GM19193 (cell line): Measurements from ENCODE around the gene SLC25A47.
A peak's percentile ranks its signal among the peaks of the same experiment; 100 is the strongest.

Source experiments
- POLR2A ChIP-seq: IDR thresholded peaks from 4 replicates; pipeline ENCODE4 v1.6.1; 2011; ENCODE audit not compliant: insufficient read depth, insufficient read length; ENCODE audit errors: extremely low read depth

Gene SLC25A47, protein sequence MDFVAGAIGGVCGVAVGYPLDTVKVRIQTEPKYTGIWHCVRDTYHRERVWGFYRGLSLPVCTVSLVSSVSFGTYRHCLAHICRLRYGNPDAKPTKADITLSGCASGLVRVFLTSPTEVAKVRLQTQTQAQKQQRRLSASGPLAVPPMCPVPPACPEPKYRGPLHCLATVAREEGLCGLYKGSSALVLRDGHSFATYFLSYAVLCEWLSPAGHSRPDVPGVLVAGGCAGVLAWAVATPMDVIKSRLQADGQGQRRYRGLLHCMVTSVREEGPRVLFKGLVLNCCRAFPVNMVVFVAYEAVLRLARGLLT

DNA sequence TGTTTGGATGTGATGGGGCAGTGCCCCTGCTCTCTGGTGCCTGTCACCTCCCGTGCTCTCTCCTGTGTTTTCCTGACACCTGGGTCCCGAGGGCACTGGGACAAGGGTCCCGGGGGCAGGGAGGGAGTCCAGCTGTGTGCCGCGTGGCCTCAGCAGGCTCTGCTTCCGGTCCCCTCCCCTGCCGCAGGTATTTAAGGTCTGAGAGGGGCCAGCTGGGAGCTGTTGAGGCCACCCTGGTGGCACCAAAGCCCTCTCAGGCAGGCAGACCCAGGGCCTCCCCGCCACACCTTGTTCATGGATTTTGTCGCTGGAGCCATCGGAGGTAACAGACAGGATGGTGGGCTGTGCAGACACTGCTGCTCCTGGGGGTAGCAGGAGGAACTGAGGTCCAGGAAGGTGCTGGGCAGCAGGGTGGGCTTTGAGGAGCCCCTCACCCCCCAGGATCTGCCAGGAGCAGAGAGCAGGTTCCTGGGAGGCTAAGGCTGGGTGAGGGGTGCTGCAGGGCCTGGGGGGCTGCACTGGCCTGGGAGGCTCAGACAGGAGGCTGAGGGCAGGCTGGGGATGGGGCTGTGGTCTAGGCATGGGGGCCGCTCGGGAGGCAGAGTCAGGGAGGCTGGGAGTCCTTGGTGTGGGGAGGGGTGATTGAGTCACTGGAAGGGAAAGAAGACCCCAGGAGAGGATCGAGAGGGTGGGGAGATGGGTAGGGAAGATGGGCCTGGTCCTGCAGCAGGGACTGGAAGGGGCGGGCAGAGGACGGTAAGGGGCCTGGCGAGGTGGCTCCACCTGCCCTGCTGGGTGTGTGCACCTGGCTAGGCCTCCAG is at the start of gene SLC25A47:
SLC25A47 (plus strand) TSS at position 219 of the 821 bp plus-strand sequence; CDS start at position 295, 76 bp downstream.
- no peak for TF ChIP-seq POLR2A

DNA sequence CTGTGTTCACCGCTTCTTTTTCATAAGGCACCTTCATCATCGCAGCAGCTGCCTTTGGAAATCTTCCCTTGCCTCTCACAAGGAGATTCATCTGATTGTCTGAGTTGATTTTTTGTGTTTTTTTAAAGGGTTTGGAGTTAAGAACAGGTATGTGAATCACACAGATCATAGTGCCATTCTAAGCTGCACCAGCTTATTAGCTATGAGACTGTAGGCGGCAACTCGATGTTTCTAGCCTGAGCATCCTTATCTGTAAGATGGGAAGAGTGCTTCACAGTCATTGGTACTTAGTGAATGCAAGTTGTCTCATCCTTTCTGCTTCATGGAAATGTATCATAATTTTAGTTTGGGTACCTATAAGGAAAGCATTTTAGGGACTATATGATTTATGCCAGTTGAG is 48.9 kb upstream of the SLC25A47 start:
- TF ChIP-seq POLR2A, result no peak

- TF ChIP-seq POLR2A, result no peak
These were observed 47.9 kb upstream of the SLC25A47 start for GRCh38 chr14:100275214-100275613.

DNA sequence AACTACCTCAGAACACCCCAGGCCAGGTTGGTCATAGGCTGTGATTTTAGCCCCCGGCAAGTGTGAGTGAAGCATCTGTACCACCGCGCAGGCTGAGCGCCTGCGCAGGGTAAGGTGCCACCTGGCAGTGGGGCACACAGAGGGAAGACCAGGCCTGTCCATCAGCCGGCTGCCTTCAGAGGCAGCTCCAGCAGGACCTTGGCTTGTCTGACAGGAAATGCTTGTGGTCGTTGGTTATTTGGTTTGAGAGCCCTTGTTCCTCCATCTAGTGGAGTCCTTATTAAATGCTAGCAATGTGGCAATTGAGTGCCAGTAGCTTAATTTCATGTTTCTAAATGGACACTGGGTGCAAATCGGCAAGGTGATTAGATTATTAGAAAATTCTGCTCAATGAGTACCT is 44.4 kb upstream of the SLC25A47 start:
- no peak for TF ChIP-seq POLR2A

DNA sequence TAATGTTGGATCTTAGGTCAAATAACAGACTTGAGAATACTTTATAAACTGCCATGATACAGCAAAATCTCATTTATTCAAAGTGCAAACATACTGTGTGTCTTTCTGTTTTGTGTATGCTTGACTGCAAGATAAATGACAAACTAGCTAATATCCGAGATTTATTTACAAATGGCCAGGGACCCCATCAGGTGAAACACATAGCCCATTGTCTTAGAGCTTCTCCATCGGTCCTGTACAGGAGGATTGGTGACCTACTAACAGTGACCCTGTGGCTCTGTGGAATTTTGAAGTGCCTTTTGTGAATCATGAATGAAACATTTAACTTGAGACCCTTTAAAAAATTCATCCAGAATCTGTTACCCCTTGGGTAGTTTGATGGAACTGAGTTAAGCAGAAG is 44.0 kb upstream of the SLC25A47 start:
- no peak for TF ChIP-seq POLR2A

DNA sequence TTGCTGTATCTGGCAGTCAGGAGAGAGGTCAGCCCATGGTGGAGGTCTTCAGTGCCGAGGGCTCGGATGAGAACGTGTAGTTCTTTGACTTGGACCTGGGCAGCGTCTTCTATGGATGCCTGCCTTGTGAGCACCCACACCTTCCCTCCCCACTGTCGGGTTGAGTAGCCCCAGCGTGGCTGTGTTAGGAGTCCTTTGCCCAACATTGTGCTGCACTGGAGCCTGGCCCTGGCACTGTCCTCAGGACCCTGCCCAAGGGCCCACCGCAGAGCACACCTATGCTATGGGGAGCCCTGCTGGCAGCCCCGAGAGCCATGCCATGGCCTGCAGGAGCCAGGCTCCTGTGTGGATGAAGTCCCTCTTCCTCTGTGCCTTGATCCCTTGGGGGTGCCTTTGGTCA is 43.6 kb upstream of the SLC25A47 start:
- TF ChIP-seq POLR2A, result no peak

GRCh38 chr14:100281286-100282082 is 41.7 kb upstream of the SLC25A47 start:
- no peak for TF ChIP-seq POLR2A

- TF ChIP-seq POLR2A, result no peak
These were observed 41.1 kb upstream of the SLC25A47 start for GRCh38 chr14:100282083-100282350.

DNA sequence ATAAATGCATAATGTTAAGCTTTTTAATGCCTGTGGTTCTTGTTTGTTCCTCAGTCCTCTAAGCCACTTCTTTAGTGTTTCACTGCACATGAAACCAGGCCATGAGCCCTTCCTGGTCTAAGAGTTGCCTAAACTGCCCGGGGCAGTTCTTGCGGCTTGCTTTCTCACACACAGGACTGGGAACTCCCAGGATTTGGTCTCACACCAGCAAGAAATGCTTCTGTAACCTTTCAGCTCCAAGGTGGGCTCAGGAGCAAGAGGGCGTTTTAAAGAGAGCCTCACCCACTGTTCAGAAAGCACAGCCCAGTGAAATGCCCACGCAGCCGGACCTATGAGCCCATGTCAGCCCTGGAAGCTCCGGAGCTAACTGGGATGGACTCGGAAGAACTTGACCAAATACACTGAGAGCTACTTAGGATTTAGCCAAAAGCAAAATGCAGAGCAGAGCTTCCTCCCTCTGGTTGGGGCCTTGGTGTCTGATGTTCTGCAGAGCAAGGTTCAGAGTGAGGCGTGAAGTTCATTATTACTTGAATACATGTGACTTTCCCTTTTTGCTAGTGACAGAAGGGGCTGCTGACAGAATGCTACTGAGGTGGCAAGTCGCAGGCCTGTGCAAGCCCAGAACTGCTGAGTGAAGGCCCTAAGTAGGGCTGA is 40.2 kb upstream of the SLC25A47 start:
- no peak for TF ChIP-seq POLR2A

DNA sequence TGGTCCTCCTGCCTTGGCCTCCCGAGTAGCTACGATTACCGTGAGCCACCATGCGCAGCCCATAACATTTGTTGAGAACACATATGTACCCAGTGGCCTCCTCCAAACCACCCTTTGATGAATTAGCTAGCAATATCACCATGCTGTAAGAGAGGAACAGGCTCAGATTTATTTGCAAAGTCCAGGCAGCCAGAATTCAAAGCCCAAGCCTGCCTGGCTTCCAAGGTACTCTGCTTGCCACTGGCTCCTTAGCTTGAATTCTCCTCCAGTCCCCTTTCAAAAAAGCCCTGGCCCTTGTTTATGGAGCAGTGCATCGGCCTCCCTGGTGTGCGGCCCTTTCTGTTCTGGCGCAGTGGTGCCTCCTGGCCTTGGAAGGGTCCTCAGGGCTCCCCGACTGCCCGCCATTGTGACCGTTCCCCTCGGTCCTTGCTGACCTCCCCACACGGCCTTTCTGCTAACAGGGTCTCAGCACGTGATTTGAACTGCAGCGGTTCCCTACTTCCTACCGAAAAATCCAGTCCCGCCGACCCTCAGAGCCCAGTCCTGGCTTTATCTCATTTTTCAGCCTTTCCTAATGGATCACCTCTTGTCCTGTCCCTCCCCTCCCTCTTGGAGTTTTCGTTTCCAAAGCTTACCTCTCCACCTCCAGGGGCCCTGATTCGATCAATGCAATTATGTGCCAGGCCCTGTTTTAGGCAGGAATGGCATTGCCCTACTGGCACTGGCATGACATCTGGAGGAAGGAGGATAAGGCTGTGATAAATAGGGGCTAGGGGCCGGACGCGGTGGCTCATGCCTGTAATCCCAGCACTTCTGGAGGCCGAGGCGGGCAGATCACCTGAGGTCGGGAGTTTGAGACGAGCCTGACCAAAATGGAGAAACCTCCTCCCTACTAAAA is 38.9 kb upstream of the SLC25A47 start:
- no peak for TF ChIP-seq POLR2A

DNA sequence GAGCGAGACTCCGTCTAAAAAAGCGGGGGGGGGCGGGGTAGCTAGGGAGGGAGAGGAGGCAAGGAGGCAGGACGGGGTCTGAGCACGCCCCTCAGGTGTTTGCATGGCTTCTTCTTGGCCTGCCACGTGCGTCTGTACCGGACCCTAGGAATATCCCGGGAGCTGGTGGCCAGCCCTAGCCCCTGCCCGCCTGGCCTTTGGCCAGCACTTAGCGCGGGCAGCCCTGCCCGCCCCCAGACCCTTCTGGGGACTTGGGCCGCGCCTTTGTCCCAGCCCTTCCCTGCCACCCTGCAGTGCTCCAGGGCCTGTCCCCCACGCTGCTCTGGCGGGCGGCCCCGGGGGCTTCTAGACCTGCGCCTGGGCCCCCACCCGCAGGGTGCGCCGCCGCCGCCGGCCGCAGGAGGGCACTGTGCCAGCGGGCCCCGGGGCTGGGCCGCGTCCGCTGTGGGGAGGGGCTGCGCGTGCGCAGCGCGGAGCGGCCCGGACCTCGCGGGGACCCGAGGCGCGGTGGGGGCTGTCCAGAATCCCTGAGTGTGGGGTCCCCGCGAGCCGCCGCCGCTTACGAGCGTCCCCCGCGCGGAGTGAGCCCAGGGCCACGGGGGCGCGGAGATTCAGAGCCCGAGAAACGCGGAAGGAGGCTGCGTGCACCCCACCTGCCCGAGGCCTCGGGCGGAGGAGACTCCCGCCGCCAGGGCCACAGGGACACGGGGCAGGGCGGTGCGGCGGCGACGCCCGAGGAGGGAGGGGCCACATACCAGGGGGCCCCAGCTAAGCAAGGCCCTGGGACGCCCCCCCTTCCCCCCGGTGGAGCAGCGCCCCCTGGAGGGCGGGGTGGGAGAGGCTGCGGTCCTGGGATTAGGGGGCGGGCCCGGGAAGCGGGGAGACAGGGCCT is 37.9 kb upstream of the SLC25A47 start:
- TF ChIP-seq POLR2A, result peak; percentile 61

DNA sequence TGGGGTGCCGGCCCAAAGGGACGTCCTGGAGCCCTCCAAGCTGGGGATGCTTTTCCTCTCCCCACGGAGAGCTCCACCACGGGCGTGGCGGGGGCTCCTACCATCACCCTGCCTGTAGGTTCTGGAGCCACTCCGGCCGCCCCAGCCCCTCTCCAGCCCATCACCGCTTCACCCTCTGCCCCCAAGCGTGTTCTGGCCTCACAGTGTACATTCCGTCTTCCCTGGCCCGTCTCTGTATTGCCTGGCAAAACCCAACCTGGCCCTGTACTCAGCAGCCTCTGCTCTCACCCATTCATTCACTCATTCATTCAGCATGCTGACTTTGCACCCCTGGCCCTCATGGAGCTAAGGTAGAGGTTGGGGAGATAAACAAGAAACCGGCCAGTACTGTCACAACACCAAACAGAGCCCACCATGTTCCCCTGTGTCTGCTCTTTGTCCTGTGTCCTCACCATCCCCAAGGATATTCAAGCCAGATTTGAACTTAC is 37.2 kb upstream of the SLC25A47 start:
- TF ChIP-seq POLR2A, result no peak
